ENCODE measurements around the gene SLC15A3. TPM values are rescaled to one million over a fixed set of nuclear protein-coding genes. Genes with fewer than 3 reads are reported as not detected.

Gene SLC15A3
- total RNA-seq, 4 donors from 2014 or later = 4.0 to 11.5 (median 7.9) TPM

DNA sequence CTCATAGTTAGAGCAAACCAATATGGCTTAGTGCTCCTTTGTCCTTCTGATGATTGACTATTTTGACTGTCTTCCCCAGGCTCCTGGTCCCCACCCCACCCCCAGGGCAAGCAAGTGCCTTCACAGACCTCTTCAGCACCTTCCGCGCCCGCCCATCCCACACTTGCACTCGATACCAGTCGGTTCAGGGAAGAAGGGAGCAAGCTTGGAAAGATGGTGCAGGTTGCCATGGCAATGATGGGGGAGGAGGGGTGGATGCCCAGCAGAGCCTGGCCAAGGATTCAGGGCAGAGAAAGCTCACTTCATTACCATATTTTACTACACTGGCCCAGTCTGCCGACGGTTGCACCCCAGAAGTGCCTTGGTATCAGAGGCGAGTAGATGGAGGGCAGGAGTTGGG, 25.5 kb downstream of the SLC15A3 start:
- intact Hi-C loops (cut with DNase I) = no loop called here
- no peaks in the 10 kb centered on the region for H3K9me3 ChIP-seq
- peaks cover 15 to 51% (median 20%) of the 10 kb centered on the region in 3 donors for H3K36me3 ChIP-seq
- WGBS, 2 donors = 85 to 90% methylated on average over 4 to 7 of the region's 8 CpGs
- TF ChIP-seq, protein P1, sequence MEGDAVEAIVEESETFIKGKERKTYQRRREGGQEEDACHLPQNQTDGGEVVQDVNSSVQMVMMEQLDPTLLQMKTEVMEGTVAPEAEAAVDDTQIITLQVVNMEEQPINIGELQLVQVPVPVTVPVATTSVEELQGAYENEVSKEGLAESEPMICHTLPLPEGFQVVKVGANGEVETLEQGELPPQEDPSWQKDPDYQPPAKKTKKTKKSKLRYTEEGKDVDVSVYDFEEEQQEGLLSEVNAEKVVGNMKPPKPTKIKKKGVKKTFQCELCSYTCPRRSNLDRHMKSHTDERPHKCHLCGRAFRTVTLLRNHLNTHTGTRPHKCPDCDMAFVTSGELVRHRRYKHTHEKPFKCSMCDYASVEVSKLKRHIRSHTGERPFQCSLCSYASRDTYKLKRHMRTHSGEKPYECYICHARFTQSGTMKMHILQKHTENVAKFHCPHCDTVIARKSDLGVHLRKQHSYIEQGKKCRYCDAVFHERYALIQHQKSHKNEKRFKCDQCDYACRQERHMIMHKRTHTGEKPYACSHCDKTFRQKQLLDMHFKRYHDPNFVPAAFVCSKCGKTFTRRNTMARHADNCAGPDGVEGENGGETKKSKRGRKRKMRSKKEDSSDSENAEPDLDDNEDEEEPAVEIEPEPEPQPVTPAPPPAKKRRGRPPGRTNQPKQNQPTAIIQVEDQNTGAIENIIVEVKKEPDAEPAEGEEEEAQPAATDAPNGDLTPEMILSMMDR (IDR thresholded peaks at IDR 0.05) = no peak
- TF ChIP-seq POLR2A (IDR thresholded peaks at IDR 0.05) = no peak
- H3K27me3 ChIP-seq = peaks cover 0 to 30% (median 0%) of the 10 kb centered on the region in 4 donors
- H3K27ac ChIP-seq = no peak overlapping the region
- no peak for DNase-seq
- H3K4me1 ChIP-seq = peaks cover 20 to 53% (median 23%) of the 10 kb centered on the region in 3 donors
- no peak overlapping the region for H3K4me3 ChIP-seq

DNA sequence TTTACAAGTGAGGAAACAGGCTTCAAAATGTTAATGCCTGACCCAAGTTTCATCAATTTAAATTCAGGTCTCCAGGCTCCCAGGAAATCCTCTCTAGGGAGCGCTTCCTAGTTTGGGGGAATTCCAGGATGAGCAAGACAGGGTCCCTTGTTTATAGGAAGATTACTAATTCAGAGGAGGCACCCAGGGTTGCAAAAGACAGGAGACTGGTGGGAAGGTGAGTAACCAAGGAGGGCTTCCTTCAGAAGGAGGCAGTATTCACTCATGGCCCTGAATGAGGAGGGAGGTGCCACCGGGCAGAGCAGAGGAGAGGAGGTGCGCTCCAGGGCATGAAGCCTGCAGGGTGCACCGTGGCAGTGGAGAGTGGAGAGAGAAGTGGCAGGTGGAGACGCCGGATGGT, 26.1 kb downstream of the SLC15A3 start:
- intact Hi-C loops (cut with DNase I) = no loop called here
- no peak overlapping the region for H3K27ac ChIP-seq
- peak overlapping the region in 2 of 4 donors; percentile 57 to 81 for H3K4me3 ChIP-seq
- peaks cover 19 to 51% (median 26%) of the 10 kb centered on the region in 3 donors for H3K36me3 ChIP-seq
- TF ChIP-seq POLR2A (IDR thresholded peaks at IDR 0.05) = no peak
- TF ChIP-seq, protein P1 (IDR thresholded peaks at IDR 0.05) = no peak
- DNase-seq = no peak
- 35 to 54% methylated on average over 2 to 5 of the region's 6 CpGs for WGBS, 2 donors
- H3K27me3 ChIP-seq = peaks cover 0 to 30% (median 0%) of the 10 kb centered on the region in 4 donors
- H3K4me1 ChIP-seq = peaks cover 20 to 53% (median 23%) of the 10 kb centered on the region in 3 donors
- no peaks in the 10 kb centered on the region for H3K9me3 ChIP-seq

DNA sequence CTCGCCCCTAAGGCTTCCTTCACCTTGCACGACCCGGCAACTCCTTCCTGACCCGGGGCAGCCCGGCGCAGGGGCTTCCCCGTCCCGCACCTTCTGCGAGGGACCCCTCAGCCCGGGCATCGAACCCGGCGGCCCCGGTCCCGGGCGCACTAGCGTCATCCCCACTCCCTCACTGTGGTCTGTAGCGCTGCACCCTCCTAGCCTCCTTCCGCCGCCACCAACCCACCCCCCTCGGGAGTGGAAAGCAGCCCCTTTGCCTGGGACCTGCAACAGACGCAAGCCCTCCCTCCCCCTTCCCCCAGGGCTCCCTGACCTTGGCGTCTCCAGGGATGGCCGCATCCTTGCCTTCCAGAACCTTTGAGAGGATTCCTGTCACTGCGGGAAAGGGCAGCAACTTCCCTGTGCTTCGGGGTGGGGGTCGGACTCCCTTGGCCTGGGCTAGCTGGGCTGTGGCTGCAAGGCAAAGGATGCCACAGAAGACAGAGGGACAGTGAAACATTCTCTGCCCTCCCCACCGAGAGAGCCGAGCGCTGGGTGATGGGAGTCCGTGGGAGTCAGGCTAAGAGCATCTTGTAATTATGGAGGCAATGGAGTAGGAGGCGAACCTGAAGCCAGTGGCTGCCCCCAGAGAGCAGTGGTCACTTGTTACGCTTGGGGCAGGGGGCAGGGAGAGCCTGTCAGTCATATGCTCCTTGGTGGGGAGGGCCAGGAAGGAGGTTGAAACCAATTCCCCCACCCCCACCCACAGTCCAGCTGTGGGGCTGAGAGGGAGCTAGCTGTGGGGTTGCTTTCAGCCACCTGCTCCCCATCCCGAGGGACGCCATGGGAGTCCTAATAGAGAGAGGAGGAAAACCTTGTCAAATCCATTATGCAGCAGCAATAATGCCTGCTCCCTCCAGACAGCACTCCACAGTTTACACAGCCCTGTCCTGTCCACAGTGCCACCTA, 26.8 kb downstream of the SLC15A3 start:
- H3K9me3 ChIP-seq = no peaks in the 10 kb centered on the region
- TF ChIP-seq, protein P1 (IDR thresholded peaks at IDR 0.05) = no peak
- TF ChIP-seq POLR2A (IDR thresholded peaks at IDR 0.05) = no peak
- peak overlapping the region; percentile 57 to 81 (median 63) for H3K4me3 ChIP-seq
- peak overlapping the region in 3 of 4 donors; percentile 40 to 74 (median 59) for H3K27ac ChIP-seq
- no peak for DNase-seq
- WGBS, 2 donors = 0% methylated on average over 4 of the region's 35 CpGs; no CpG with 5 or more reads in 1 of the 2 donors
- peaks cover 0 to 30% (median 0%) of the 10 kb centered on the region in 4 donors for H3K27me3 ChIP-seq
- peaks cover 20 to 59% (median 27%) of the 10 kb centered on the region in 3 donors for H3K4me1 ChIP-seq
- H3K36me3 ChIP-seq = peaks cover 26 to 51% (median 28%) of the 10 kb centered on the region in 3 donors
- intact Hi-C loops (cut with DNase I) = no loop called here

DNA sequence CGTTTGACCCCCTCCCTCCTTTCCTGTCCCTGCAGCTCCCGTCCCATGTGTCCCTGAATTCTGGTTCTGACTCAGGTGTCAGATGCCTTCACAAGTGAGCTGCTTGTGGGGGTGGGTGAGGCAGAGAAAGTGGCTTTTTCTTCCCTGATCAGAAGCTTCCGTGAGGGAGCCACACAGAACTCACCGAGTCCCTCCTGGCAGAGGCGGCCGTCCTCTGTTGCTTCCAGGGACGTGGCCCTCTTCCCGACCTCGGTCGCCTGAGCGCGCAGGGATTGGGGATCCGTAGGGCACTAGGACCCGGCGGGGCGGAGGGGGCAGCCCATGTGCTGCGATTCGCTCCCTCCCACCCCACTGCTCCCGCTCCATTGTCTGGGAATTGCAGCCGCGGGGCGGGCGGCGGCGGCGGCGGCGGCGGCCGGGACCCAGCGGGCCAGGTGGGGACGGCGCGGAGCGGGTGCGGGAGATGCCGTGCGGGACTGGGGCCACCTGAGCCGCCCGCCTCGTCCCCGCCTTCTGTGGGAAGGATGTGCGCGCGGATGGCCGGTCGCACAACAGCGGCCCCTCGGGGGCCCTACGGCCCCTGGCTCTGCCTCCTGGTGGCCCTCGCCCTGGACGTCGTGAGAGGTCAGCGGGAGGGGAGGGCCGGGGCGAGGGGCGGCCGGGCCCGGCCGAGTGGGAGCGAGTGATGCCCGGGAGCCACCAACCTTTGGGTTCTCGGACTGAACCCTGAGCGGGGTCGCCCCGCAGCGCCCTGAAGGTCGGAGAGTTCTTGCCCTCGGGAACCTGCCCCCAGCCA, 27.7 kb downstream of the SLC15A3 start, which contains the start of gene TMEM132A:
TSS of gene TMEM132A (plus strand) at position 351 of the 796 bp plus-strand sequence. CDS start at position 525, 174 bp downstream.
- H3K36me3 ChIP-seq = peaks cover 31 to 53% (median 32%) of the 10 kb centered on the region in 3 donors
- intact Hi-C loops (cut with DNase I) = no loop called here
- whole genome bisulfite sequencing, 2 donors = 0% methylated on average over 2 of the region's 69 CpGs; no CpG with 5 or more reads in 1 of the 2 donors
- TF ChIP-seq, protein P1 (IDR thresholded peaks at IDR 0.05) = no peak
- peak in 1 of 4 donors; percentile 60 for TF ChIP-seq POLR2A (IDR thresholded peaks at IDR 0.05)
- H3K4me3 ChIP-seq = peak within 1 kb of the TSS; percentile 57 to 81 (median 63)
- peak within 1 kb of the TSS; percentile 7 to 74 (median 50) for H3K27ac ChIP-seq
- peaks cover 28 to 67% (median 35%) of the 10 kb centered on the region in 3 donors for H3K4me1 ChIP-seq
- no peak for DNase-seq
- H3K9me3 ChIP-seq = no peaks in the 10 kb centered on the region
- H3K27me3 ChIP-seq = peaks cover 0 to 30% (median 0%) of the 10 kb centered on the region in 4 donors

All from esophagus squamous epithelium (tissue), 5 donors.